Sciatic nerve (tissue), 2 donors: ENCODE measurements around the gene PRADC1. TPM values are rescaled to one million over a fixed set of nuclear protein-coding genes. Genes with fewer than 3 reads are reported as not detected.

Experiments used
- ATAC-seq: fragments of 200-7000 bp; cut with Tn5 transposase; one replicate; pipeline ENCODE4 v1.9.1; 2020; ENCODE audit warnings: mild to moderate bottlenecking, moderate library complexity
- DNase-seq: peaks from one replicate; pipeline ENCODE4 v3.0.0-alpha.2; 2020; ENCODE audit warnings: low spot score
- intact Hi-C: fragments of 100-400 bp; cut with DNase I; formaldehyde crosslinking; loops from one replicate; pipeline ENCODE4 v1.14.2; 2022
- total RNA-seq: library from RNA; stranded (reverse); fragmentation: NEBNext Ultra II Directional; extraction: Animal tissue kit (Norgen Biotek cat#: 25700); gene quantifications from one replicate; pipeline ENCODE4 v1.2.1, GENCODE V29; 2021
- donor health status: DM: no; HTN: no; CAD: no.
- donor health status: DM: no; HTN: no; CAD: no.

The PRADC1 gene
- total RNA-seq, 1 donor from 2014 or later = 15.2 TPM

DNA sequence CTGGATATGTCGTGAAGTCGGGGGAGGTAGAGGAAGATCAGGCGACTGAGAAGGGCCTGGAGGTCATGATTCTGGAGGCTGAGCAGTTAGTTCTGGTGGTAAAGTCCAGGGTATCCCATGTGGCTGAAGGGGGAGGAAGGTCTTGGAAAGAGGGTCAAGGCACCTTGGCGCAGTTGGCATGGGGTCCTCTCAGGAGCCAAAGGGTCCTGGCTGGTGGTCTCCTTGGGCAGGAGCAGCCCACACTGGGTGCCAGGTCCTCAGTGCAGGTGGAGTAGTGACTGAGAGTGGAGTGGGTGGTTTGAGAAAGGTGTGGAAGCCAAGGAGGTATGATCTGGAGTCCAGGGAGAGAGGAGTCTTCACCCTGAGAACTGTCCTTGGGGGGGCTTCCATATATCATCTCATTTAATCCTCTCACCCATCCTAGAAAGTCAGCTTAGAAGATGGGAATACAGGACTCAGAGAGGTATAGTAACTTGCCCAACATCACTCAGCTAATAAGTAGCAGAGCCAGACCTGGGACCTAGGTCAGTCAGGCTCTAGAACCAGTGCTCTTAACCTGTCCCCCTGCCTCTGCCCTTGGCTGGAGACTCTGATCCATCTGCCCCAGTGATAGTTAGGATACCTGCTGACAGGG lies 26.8 kb upstream of the PRADC1 start:
- intact Hi-C loops = no loop called here
- no peak for DNase-seq
- no peak for ATAC-seq

GRCh38 chr2:73259276-73259675 lies 26.2 kb upstream of the PRADC1 start:
- intact Hi-C loops = no loop called here
- no peak for ATAC-seq
- no peak for DNase-seq

GRCh38 chr2:73258913-73259215 lies 25.8 kb upstream of the PRADC1 start:
- ATAC-seq (no peak), DNase-seq (no peak)
- intact Hi-C loops = no loop called here

DNA sequence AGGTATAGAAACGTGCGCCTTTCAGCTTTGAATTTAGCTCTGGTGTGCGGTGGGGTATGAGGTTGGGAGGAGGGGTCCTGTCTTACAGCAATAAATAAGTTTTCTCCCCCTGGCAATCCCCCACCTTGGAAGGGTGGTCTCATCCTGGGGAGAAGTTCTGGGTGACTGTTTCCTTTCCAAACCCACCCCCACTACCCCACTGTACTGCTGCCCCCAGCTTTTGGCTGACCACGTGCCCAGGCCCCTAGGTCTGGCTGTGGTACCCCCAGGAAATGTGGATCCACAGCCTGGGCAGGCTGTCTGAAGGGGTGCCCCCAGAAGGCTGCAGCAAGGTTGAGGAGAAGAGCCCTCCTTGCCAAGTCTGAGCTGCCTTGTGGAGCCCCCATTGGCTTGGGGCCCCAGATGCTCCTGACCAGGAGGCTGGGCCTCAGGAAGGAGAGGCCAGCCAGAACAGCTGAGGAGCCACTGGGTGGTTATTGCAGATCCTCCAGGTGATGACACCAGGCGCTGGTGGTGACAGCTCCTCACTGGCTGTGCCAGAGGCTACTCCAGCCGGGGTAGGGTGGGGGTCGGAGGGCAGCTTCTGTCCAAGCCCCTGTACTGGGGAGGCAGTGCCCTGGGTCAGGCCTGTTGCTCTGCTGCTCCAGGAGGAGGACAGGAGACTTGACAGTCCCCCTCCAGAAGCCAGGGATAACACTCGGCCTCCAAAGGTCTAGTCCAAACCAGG lies 25.3 kb upstream of the PRADC1 start:
- ATAC-seq (no peak), DNase-seq (no peak)
- intact Hi-C loops = no loop called here

DNA sequence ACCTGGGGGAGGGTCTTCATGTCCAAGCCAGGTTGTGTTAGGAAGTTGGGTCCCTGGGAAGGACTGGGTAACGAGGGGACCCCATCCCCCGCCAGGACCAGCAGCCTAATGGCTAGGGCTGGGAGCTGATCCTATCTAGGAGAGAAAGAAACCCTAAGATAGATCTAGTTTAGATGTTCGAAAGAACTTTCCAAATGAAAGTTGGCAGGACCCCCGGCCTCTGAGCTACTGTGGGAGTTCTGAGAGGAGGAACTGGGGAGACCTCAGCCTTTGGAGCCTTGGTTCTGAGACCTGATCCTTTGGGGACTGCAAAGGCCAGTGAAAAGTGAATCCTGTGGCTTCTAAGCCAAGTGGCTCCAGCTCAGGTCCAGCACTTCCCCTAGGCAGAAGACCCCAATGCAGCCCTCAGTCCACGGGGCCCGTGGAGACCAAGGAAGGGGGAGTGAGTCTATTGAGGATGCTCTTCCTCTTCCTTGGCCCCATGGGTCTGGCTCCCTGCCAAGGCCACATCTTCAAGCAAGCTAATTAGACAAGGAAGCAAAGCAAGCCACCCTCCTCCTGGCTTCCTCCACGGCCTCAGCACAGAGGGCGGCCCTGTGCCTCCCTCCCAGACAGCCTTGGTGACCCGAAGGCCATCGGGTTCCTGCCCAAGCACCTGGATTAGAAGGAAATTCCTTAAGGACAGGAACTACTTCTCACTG lies 24.5 kb upstream of the PRADC1 start:
- DNase-seq = no peak
- ATAC-seq = no peak
- intact Hi-C loops = no loop called here

DNA sequence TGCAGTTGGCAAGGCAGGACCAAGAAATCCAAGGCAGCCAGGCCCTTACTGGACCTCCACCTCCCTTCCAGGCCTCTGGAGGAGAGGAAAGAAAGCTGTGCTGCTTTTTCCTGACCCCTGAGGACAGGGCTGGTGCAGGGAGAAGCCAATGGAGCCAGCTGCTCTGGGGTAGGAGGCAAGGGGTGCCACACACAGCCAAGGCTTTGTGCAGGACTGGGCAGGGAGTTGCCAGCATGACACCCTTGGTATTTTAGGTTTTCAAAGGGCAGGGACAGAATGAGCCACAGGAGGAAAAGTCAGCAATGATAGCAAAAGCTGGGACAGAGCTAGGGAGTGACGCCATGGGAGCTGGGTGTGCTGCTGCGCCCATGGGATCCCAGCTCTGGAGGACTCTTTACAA lies 24.0 kb upstream of the PRADC1 start:
- intact Hi-C loops = no loop called here
- DNase-seq (no peak), ATAC-seq (no peak)

DNA sequence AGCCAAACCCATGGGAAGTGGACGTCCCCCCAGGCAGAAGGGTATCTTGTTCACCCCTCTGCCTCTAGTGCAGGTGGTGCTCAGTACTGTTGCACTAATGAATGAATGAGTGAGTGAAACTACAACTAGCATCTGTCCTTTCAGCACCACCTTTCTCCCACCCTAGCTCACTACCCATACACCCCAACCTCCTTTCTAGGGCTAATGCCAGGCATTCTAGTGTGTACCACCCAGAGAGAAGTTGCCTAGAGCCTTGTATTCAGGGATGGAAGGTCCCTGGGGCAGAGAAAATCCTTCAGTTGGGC lies 23.5 kb upstream of the PRADC1 start:
- intact Hi-C loops = no loop called here
- ATAC-seq (no peak), DNase-seq (no peak)

DNA sequence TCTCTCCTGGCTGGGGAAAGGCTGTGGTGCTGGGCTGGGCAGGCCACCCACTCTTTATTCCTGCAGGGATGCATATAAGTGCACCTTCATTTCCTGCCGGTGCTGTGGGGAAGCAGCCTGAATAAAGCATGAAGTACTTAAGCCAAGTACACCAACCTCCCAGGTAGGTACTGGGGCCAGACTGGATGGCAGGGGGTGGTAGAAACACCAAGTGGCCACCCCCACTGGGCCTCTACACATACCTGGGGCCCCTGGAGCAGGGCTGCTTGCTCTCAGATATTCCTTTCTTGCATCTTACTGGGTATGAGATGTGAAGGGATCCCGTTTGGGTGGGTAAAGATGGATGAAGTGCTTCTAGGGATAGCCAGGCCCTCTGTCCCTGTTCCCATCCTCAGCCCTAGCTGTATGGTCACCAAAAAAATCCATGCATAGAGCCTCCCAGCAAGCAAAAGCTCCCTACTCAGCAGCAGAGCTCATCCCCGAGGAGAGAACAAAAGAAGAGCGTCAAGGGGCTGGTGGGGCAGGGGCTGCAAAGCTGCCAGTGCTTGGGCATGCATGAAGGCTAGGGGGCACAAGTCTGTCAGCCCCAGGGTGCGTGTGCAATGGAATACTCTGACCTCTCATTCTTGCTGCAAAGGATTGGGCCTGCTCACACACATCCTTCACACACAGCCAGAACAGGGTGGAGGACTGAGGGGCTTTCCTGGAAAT lies 23.0 kb upstream of the PRADC1 start:
- intact Hi-C loops = no loop called here
- ATAC-seq (no peak), DNase-seq (no peak)

- intact Hi-C loops = no loop called here
- no peak for DNase-seq
- no peak for ATAC-seq
These were observed 22.1 kb upstream of the PRADC1 start for GRCh38 chr2:73255007-73255644.

GRCh38 chr2:73254343-73255006 lies 21.4 kb upstream of the PRADC1 start:
- intact Hi-C loops = no loop called here
- DNase-seq (no peak), ATAC-seq (no peak)

DNA sequence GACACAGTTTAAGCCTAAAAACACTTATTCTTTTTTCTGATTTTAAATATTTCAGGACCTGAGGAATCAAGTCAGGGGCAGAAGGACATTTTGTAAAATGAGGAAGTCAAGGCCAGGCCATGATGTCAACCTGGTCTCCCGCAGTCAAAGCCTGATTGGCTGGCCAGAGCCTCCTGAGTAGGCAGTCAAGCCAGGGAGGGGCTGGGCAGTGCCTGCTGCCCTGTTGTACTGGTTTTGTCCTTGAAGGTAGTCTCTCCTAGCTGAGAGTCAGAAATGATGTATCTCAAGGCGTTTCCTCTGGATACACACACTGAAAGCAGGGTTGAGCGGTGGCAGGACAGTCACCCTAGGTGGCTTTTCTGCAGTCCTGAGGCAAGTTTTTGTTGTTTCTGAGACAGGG lies 20.9 kb upstream of the PRADC1 start:
- intact Hi-C loops = no loop called here

DNA sequence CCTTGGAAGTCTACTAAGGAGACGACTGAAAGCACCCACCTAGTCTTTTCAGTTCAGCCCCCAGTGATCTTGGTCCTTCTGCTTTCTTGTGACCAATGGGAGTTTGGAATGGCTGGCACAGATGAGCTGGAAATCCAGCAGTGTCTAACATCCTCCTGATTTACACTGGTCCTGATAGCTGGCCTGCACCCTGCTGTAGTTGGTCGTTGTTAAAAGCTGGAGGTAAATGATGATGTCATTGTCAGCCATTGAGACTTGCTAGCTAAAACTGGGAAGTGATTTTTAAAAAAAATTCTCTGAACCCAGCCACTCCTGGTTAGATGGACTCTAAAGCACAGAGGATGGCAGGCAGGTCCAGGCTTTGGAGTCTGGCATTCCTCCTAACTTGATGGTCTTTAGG lies 20.4 kb upstream of the PRADC1 start:
- ATAC-seq (no peak), DNase-seq (no peak)
- intact Hi-C loops = no loop called here

More for the DNA sequence above, 20.9 kb upstream of the PRADC1 start:
- no peak for ATAC-seq
- DNase-seq = no peak

- intact Hi-C loops = no loop called here
- ATAC-seq = no peak
- DNase-seq = no peak
These were observed 19.4 kb upstream of the PRADC1 start for GRCh38 chr2:73252238-73253027.

- no peak for DNase-seq
These were observed 18.1 kb upstream of the PRADC1 start for GRCh38 chr2:73250872-73251846.

GRCh38 chr2:73249636-73250035 lies 16.6 kb upstream of the PRADC1 start:
- intact Hi-C loops = no loop called here
- DNase-seq = no peak
- no peak for ATAC-seq

More at GRCh38 chr2:73250872-73251846, 18.1 kb upstream of the PRADC1 start:
- no peak for ATAC-seq
- intact Hi-C loops = no loop called here

GRCh38 chr2:73246850-73247249 lies 13.8 kb upstream of the PRADC1 start:
- intact Hi-C loops = no loop called here

DNA sequence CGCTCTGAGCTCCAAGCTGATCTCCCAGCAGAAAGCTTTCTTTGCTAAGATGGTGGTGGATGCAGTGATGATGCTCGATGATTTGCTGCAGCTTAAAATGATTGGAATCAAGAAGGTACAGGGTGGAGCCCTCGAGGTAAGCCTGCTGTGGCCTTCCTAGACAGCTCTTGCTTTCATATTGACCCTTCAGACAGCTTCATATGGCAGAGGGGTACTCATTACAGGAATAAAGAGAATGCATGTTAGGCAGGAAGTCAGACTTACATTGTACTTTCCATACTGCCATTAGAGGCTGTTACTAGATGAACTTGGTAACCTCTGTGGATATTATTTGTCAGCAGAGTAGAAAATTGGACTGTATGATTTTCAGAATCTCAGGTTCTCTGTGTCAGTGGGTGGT lies 11.5 kb upstream of the PRADC1 start:
- no peak for DNase-seq
- intact Hi-C loops = no loop called here
- ATAC-seq = no peak

More at GRCh38 chr2:73246850-73247249, 13.8 kb upstream of the PRADC1 start:
- DNase-seq (no peak), ATAC-seq (no peak)
